BLaER1 treated with 17β-estradiol and CSF1 and Interleukin-3, amounts not matched to agents 10 nM and 100 nM (cell line): ENCODE results near the gene ZBTB44.
"Not testable (repeated sequence)": the region's sequence is repeated elsewhere in the genome, so short reads cannot be mapped to it uniquely, and the experiment has no call there.

Experiments
- H3K27ac ChIP-seq, 11 experiments: shearing (Covaris generic); formaldehyde crosslinking; 2 replicates each; pipeline ENCODE4 v1.8.1; 2022
- H3K27me3 ChIP-seq, 11 experiments: shearing (Covaris generic); formaldehyde crosslinking; 2 replicates each; pipeline ENCODE4 v1.8.1; 2022
- H3K36me3 ChIP-seq, 11 experiments: shearing (Covaris generic); formaldehyde crosslinking; 2 replicates each; pipeline ENCODE4 v1.8.1; 2022
- H3K4me1 ChIP-seq, 10 experiments: shearing (Covaris generic); formaldehyde crosslinking; 2 replicates each; pipeline ENCODE4 v1.8.1; 2022
- H3K4me2 ChIP-seq, 11 experiments: shearing (Covaris generic); formaldehyde crosslinking; 2 replicates each; pipeline ENCODE4 v1.8.1; 2022
- H3K4me3 ChIP-seq, 10 experiments: shearing (Covaris generic); formaldehyde crosslinking; 2 replicates each; pipeline ENCODE4 v1.8.1; 2022
- H3K9ac ChIP-seq, 11 experiments: shearing (Covaris generic); formaldehyde crosslinking; 2 replicates each; pipeline ENCODE4 v1.8.1; 2022
- H3K9me3 ChIP-seq, 11 experiments: shearing (Covaris generic); formaldehyde crosslinking; replicated peaks in 1 of 11; 2 replicates each; pipeline ENCODE4 v1.8.1; 2022
- H4K20me1 ChIP-seq, 11 experiments: shearing (Covaris generic); formaldehyde crosslinking; 2 replicates each; pipeline ENCODE4 v1.8.1; 2022
- Cebpa-rat ChIP-seq, 11 experiments: shearing (Covaris generic); IDR thresholded peaks; 2 replicates each; pipeline ENCODE4 v1.8.1; 2022

ZBTB44 gene

GRCh38 chr11:130300567-130300966 lies 14.2 kb downstream of the ZBTB44 start:
- Histone ChIP-seq H3K9me3 (peaks cover 7 to 33% (median 19%) of the 10 kb centered on the region in 11 experiments), H3K9ac (no peak overlapping the region; a peak in 2 of 22 replicates), H3K27me3 (no peaks in the 10 kb centered on the region), H3K27ac (peak overlapping the region in 3 of 11 experiments; percentile 21 to 47 (median 21); a peak in 3 of 22 replicates), H3K4me2 (peak overlapping the region; percentile 5 to 74 (median 53); a peak in 18 of 22 replicates), H3K36me3 (peaks cover under 1 to 88% (median 45%) of the 10 kb centered on the region in 11 experiments; a peak in 19 of 22 replicates), H3K4me1 (peaks cover 15 to 40% (median 22%) of the 10 kb centered on the region in 10 experiments), H4K20me1 (peaks cover 0 to 79% (median 47%) of the 10 kb centered on the region in 11 experiments; a peak in 11 of 22 replicates), H3K4me3 (no peak overlapping the region)
- TF ChIP-seq Cebpa-rat (IDR thresholded peaks at IDR 0.05): no peak

- Histone ChIP-seq H3K9me3 (peaks cover under 1 to 27% (median 13%) of the 10 kb centered on the region in 11 experiments; a peak in 21 of 22 replicates), H3K27me3 (no peaks in the 10 kb centered on the region), H3K36me3 (peaks cover 0 to 89% (median 47%) of the 10 kb centered on the region in 11 experiments; a peak in 19 of 22 replicates), H3K4me2 (peak overlapping the region in 4 of 11 experiments; percentile 65 to 74 (median 70); a peak in 5 of 22 replicates), H3K4me3 (no peak overlapping the region), H3K4me1 (peaks cover 15 to 39% (median 22%) of the 10 kb centered on the region in 10 experiments), H4K20me1 (peaks cover 0 to 84% (median 49%) of the 10 kb centered on the region in 11 experiments; a peak in 11 of 22 replicates), H3K27ac (no peak overlapping the region), H3K9ac (no peak overlapping the region)
- no peak for TF ChIP-seq Cebpa-rat (IDR thresholded peaks at IDR 0.05)
Measured at GRCh38 chr11:130299978-130300377, 14.7 kb downstream of the ZBTB44 start.

GRCh38 chr11:130295657-130296056 lies 19.1 kb downstream of the ZBTB44 start:
- H3K4me3 ChIP-seq: no peak overlapping the region
- H3K4me1 ChIP-seq: peaks cover 3 to 10% (median 4%) of the 10 kb centered on the region in 10 experiments; a peak in 18 of 20 replicates
- H3K9ac ChIP-seq: no peak overlapping the region
- H4K20me1 ChIP-seq: peaks cover 0 to 65% (median 32%) of the 10 kb centered on the region in 11 experiments; a peak in 9 of 22 replicates
- no peak overlapping the region for H3K27ac ChIP-seq
- TF ChIP-seq Cebpa-rat (IDR thresholded peaks at IDR 0.05): no peak
- H3K27me3 ChIP-seq: no peaks in the 10 kb centered on the region
- H3K4me2 ChIP-seq: no peak overlapping the region
- H3K36me3 ChIP-seq: peaks cover 9 to 93% (median 42%) of the 10 kb centered on the region in 11 experiments; a peak in 19 of 22 replicates
- H3K9me3 ChIP-seq: peaks cover 0 to 17% (median 5%) of the 10 kb centered on the region in 11 experiments; a peak in 6 of 22 replicates

- H3K27ac ChIP-seq: no peak overlapping the region
- H3K4me1 ChIP-seq: no peaks in the 10 kb centered on the region
- no peak overlapping the region for H3K4me2 ChIP-seq
- H3K4me3 ChIP-seq: no peak overlapping the region
- H3K27me3 ChIP-seq: no peaks in the 10 kb centered on the region
- H4K20me1 ChIP-seq: peaks cover 0 to 6% (median 0%) of the 10 kb centered on the region in 11 experiments; a peak in 4 of 22 replicates
- no peak overlapping the region for H3K9ac ChIP-seq
- TF ChIP-seq Cebpa-rat (IDR thresholded peaks at IDR 0.05): no peak
- H3K36me3 ChIP-seq: peaks cover 29 to 97% (median 76%) of the 10 kb centered on the region in 11 experiments
- H3K9me3 ChIP-seq: peaks cover 48 to 78% (median 65%) of the 10 kb centered on the region in 11 experiments
Measured at GRCh38 chr11:130282111-130282510, 32.6 kb downstream of the ZBTB44 start.

GRCh38 chr11:130281341-130281740 lies 33.4 kb downstream of the ZBTB44 start:
- not testable (repeated sequence) for H3K27me3 ChIP-seq, H3K4me1 ChIP-seq, H3K4me2 ChIP-seq, H4K20me1 ChIP-seq, H3K9ac ChIP-seq, H3K4me3 ChIP-seq, H3K27ac ChIP-seq
- peaks cover 49 to 79% (median 65%) of the 10 kb centered on the region in 11 experiments for H3K9me3 ChIP-seq
- H3K36me3 ChIP-seq: peaks cover 23 to 95% (median 71%) of the 10 kb centered on the region in 11 experiments

GRCh38 chr11:130279989-130280388 lies 34.7 kb downstream of the ZBTB44 start:
- no peak overlapping the region for H3K4me3 ChIP-seq
- H3K27ac ChIP-seq: no peak overlapping the region

GRCh38 chr11:130278745-130279144 lies 36.0 kb downstream of the ZBTB44 start:
- no peak for TF ChIP-seq Cebpa-rat (IDR thresholded peaks at IDR 0.05)
- no peak overlapping the region for H3K27ac ChIP-seq
- no peaks in the 10 kb centered on the region for H3K4me1 ChIP-seq
- peaks cover 49 to 67% (median 64%) of the 10 kb centered on the region in 11 experiments for H3K9me3 ChIP-seq
- no peaks in the 10 kb centered on the region for H3K27me3 ChIP-seq
- no peaks in the 10 kb centered on the region; a peak in 4 of 22 replicates for H4K20me1 ChIP-seq
- no peak overlapping the region for H3K4me3 ChIP-seq
- peaks cover 18 to 77% (median 54%) of the 10 kb centered on the region in 11 experiments for H3K36me3 ChIP-seq
- H3K4me2 ChIP-seq: no peak overlapping the region
- H3K9ac ChIP-seq: no peak overlapping the region

More at GRCh38 chr11:130279989-130280388, 34.7 kb downstream of the ZBTB44 start:
- Histone ChIP-seq H3K27me3 (no peaks in the 10 kb centered on the region), H3K36me3 (peaks cover 23 to 90% (median 65%) of the 10 kb centered on the region in 11 experiments), H3K4me2 (no peak overlapping the region), H4K20me1 (no peaks in the 10 kb centered on the region; a peak in 4 of 22 replicates), H3K4me1 (no peaks in the 10 kb centered on the region), H3K9me3 (peaks cover 49 to 75% (median 65%) of the 10 kb centered on the region in 11 experiments), H3K9ac (no peak overlapping the region)
- TF ChIP-seq Cebpa-rat (IDR thresholded peaks at IDR 0.05): no peak

GRCh38 chr11:130278151-130278550 lies 36.6 kb downstream of the ZBTB44 start:
- Histone ChIP-seq H3K36me3 (peaks cover 17 to 71% (median 51%) of the 10 kb centered on the region in 11 experiments), H4K20me1 (peaks cover 0 to 3% (median 0%) of the 10 kb centered on the region in 11 experiments; a peak in 4 of 22 replicates), H3K27ac (no peak overlapping the region), H3K4me2 (no peak overlapping the region), H3K9ac (no peak overlapping the region), H3K4me1 (no peaks in the 10 kb centered on the region), H3K4me3 (no peak overlapping the region), H3K27me3 (no peaks in the 10 kb centered on the region), H3K9me3 (peaks cover 49 to 63% (median 60%) of the 10 kb centered on the region in 11 experiments)
- TF ChIP-seq Cebpa-rat (IDR thresholded peaks at IDR 0.05): no peak

- Histone ChIP-seq H3K9me3 (peaks cover 0 to 5% (median 2%) of the 10 kb centered on the region in 11 experiments; a peak in 10 of 22 replicates), H3K4me2 (no peak overlapping the region), H3K9ac (no peak overlapping the region), H3K27ac (no peak overlapping the region), H3K4me1 (peaks cover 0 to 16% (median 4%) of the 10 kb centered on the region in 10 experiments; a peak in 9 of 20 replicates), H3K27me3 (no peaks in the 10 kb centered on the region), H4K20me1 (peaks cover 0 to 34% (median 5%) of the 10 kb centered on the region in 11 experiments; a peak in 7 of 22 replicates), H3K4me3 (no peak overlapping the region), H3K36me3 (peaks cover 3 to 50% (median 31%) of the 10 kb centered on the region in 11 experiments; a peak in 21 of 22 replicates)
- no peak for TF ChIP-seq Cebpa-rat (IDR thresholded peaks at IDR 0.05)
Measured at GRCh38 chr11:130272336-130272735, 42.4 kb downstream of the ZBTB44 start.
